Measurements from ENCODE around the gene PLD4. TPM values are rescaled to one million over a fixed set of nuclear protein-coding genes. Genes with fewer than 3 reads are reported as not detected.

Gene PLD4
- total RNA-seq, 2 donors from 2014 or later: not detected

DNA sequence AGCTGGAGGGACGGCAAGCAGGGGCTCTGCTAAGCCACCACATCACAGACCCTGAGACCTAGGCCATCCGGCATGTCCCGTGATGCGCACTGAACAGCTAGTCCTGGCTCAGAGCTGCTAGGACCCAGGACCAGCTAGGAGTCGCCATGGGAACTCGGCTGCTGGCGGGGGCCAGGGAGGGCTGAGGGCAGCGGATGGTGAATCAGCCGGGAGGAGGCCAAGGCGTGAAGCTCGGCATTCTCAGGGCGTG lies 48.4 kb downstream of the PLD4 start:
- no peak for TF ChIP-seq POLR2A (IDR thresholded peaks at IDR 0.05)
- TF ChIP-seq, protein P1, sequence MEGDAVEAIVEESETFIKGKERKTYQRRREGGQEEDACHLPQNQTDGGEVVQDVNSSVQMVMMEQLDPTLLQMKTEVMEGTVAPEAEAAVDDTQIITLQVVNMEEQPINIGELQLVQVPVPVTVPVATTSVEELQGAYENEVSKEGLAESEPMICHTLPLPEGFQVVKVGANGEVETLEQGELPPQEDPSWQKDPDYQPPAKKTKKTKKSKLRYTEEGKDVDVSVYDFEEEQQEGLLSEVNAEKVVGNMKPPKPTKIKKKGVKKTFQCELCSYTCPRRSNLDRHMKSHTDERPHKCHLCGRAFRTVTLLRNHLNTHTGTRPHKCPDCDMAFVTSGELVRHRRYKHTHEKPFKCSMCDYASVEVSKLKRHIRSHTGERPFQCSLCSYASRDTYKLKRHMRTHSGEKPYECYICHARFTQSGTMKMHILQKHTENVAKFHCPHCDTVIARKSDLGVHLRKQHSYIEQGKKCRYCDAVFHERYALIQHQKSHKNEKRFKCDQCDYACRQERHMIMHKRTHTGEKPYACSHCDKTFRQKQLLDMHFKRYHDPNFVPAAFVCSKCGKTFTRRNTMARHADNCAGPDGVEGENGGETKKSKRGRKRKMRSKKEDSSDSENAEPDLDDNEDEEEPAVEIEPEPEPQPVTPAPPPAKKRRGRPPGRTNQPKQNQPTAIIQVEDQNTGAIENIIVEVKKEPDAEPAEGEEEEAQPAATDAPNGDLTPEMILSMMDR (IDR thresholded peaks at IDR 0.05): no peak

DNA sequence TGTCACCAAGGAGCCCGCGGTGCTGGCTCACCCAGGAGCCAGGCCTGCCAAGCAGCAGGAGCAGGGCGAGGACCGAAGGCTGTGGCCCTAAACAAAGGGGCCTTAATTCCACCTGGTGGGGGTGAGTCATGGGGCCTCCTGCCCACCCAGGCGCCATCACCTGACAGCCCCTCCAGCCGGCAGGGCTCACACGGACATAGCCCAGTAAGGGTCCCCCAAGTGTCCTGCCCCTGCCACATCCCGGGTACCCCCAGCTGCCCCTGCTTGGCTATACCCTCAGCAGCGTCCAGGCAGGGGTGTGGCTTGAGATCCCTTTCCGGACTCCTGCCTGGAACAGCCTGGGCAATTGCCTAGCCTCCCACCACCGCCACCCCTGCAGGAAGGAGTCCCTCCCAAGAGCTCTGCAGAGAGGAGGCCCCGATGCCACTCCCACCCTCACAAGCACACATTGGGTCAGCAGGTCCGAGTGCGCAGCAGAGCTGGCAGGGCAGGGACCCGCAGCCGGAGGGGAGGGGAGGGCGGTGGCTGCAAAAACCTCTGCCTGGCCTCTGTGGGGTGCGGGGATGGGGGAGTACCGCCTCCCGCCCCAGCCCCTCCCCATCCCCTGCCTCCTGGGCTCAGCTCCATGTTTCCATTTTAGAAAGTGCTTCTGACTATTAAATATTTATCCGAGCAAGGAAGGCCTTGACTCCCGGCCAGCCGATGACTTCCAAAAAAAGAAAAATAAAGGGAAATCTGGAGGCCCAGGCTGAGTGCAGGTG lies 48.9 kb downstream of the PLD4 start:
- DNase-seq (peak in 2 of 4 donors; percentile 18 to 35), ATAC-seq (no peak)
- 25 to 27% methylated on average over 14 to 22 of the region's 23 CpGs for WGBS, 2 donors
- H3K27me3 ChIP-seq: no peaks in the 10 kb centered on the region
- intact Hi-C loops (cut with DNase I): no loop called here
- peak overlapping the region; percentile 32 to 76 (median 63) for H3K27ac ChIP-seq
- H3K4me1 ChIP-seq: peaks cover 67% of the 10 kb centered on the region
- no peaks in the 10 kb centered on the region for H3K36me3 ChIP-seq (replicated peaks in 1 of 2; ENCODE audit: insufficient read depth in 1 of 2, low read depth in 2 of 2)
- H3K9me3 ChIP-seq: no peaks in the 10 kb centered on the region
- TF ChIP-seq, protein P1 (IDR thresholded peaks at IDR 0.05): no peak
- H3K4me3 ChIP-seq: no peak overlapping the region

More for the DNA sequence above, 48.4 kb downstream of the PLD4 start:
- ATAC-seq: peak; percentile 44
- Histone ChIP-seq H3K36me3 (replicated peaks in 1 of 2; ENCODE audit: insufficient read depth in 1 of 2, low read depth in 2 of 2) (no peaks in the 10 kb centered on the region), H3K27ac (peak overlapping the region; percentile 32 to 76 (median 63)), H3K4me3 (no peak overlapping the region), H3K4me1 (peaks cover 69% of the 10 kb centered on the region), H3K9me3 (no peaks in the 10 kb centered on the region), H3K27me3 (no peaks in the 10 kb centered on the region)
- DNase-seq: peak; percentile 51 to 91 (median 66)
- intact Hi-C loops (cut with DNase I): no loop called here
- WGBS, 2 donors: 57 to 74% methylated on average over 8 to 9 of the region's 12 CpGs

DNA sequence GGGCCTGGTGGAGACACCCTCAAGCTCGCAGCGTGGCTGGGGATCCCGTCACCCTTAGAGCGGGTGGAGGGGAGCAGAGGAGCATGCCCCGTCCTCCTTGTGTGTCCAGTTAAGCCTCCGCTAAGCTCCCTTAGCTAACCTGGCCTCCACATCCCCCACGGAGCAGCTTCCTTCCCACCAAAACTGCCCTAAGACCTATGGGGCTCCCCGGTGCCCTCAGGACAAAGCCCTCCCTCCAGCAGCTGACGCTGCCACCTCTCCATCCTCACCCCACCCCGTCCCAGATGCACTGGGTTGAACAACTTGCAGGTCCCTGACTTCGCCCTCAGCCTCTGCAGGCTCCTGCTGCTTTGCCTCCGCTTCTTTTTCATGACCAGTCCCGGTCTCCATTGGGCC lies 49.5 kb downstream of the PLD4 start:
- H3K4me3 ChIP-seq: no peak overlapping the region
- H3K27me3 ChIP-seq: no peaks in the 10 kb centered on the region
- no peak for TF ChIP-seq POLR2A (IDR thresholded peaks at IDR 0.05)
- TF ChIP-seq, protein P1 (IDR thresholded peaks at IDR 0.05): no peak
- ATAC-seq (no peak), DNase-seq (no peak)
- H3K36me3 ChIP-seq (replicated peaks in 1 of 2; ENCODE audit: insufficient read depth in 1 of 2, low read depth in 2 of 2): no peaks in the 10 kb centered on the region
- no peaks in the 10 kb centered on the region for H3K9me3 ChIP-seq
- WGBS, 2 donors: 61 to 67% methylated on average over 11 to 13 of the region's 13 CpGs
- peaks cover 72% of the 10 kb centered on the region for H3K4me1 ChIP-seq
- H3K27ac ChIP-seq: peak overlapping the region in 3 of 4 donors; percentile 32 to 63 (median 63)
- intact Hi-C loops (cut with DNase I): no loop called here

DNA sequence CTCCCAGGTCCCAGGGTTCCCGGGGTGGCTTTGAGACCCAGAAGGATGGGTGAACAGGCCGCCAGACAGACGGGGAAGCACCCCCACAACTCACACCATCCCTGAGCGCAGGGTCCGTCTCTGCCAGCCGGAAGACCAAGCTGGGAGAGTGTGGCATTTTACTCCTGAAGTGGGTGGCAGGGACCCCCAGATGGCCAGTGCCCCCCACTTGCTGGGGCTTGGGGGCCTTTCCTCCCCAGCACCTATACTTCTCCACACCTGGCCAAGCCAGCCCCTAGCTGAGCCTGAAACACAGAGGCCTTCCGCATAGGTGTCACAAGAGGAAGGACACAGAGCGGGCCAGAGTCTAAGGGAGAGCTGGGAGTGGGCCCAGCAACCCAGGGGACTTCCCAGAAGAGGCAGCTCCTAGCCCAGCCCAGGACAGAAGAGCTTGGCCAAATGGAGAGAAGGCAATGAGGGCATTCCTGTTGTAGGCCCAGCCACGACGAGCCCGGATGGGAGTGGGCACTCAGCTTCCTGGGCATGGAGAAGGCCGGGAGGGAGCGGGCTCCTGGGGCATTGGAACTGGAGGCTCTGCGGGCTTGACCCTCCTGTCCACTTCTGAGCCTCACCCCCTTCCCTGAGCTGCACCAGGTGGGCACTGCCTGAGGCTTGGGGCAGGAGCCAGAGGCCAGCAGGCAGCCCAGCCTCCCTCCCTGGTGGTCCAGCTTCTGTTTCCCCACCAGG lies 50.1 kb downstream of the PLD4 start:
- WGBS, 2 donors: 87 to 98% methylated on average over 6 to 13 of the region's 14 CpGs
- Histone ChIP-seq H3K27ac (no peak overlapping the region), H3K4me3 (no peak overlapping the region), H3K9me3 (no peaks in the 10 kb centered on the region), H3K27me3 (no peaks in the 10 kb centered on the region), H3K4me1 (peaks cover 78% of the 10 kb centered on the region), H3K36me3 (replicated peaks in 1 of 2; ENCODE audit: insufficient read depth in 1 of 2, low read depth in 2 of 2) (no peaks in the 10 kb centered on the region)
- TF ChIP-seq, protein P1 (IDR thresholded peaks at IDR 0.05): no peak
- TF ChIP-seq POLR2A (IDR thresholded peaks at IDR 0.05): no peak
- ATAC-seq: no peak
- intact Hi-C loops (cut with DNase I): loop anchor here (5.0 kb wide), 1 partner anchor 72 kb away; no protein-coding TSS in a partner anchor
- peak in 1 of 4 donors; percentile 11 for DNase-seq

Measured in body of pancreas (tissue), 4 donors.